22Rv1 (cell line): ENCODE results near the gene SGCG.
"Not testable (repeated sequence)": the region's sequence is repeated elsewhere in the genome, so short reads cannot be mapped to it uniquely, and the experiment has no call there.

ENCODE experiments used
- CTCF ChIP-seq: fragments of 450-650 bp; IDR thresholded peaks from 2 replicates; pipeline ENCODE4 v1.5.1; 2017; ENCODE audit warnings: mild to moderate bottlenecking
- ZFX ChIP-seq: fragments of 450-650 bp; IDR thresholded peaks from 2 replicates; pipeline ENCODE4 v1.6.1; 2017; ENCODE audit warnings: antibody characterized with exemption, borderline replicate concordance

GRCh38 chr13:23248410-23248809, 67.6 kb downstream of the SGCG start:
- TF ChIP-seq CTCF, ZFX: not testable (repeated sequence)
